K562 (cell line): Measurements from ENCODE around the gene CLCN6. TPM values are rescaled to one million over a fixed set of nuclear protein-coding genes. Genes with fewer than 3 reads are reported as not detected.

Source experiments
- ARID1B ChIP-seq: fragments of 450-650 bp; IDR thresholded peaks from 2 replicates; pipeline ENCODE4 v1.6.1; 2016; ENCODE audit warnings: antibody characterized with exemption, mild to moderate bottlenecking, inconsistent platforms
- E4F1 ChIP-seq: fragments of 250-450 bp; sonication (Bioruptor Pico); IDR thresholded peaks from 2 replicates; pipeline ENCODE4 v1.5.0; 2021; ENCODE audit warnings: mild to moderate bottlenecking, borderline replicate concordance
- EP300 ChIP-seq: IDR thresholded peaks from 2 replicates; pipeline ENCODE4 v1.6.1; 2012; ENCODE audit warnings: low read length, improper control_type of control experiment
- FOXA3 ChIP-seq, 2 experiments: fragments of 450-650 bp in 1 of 2; sonication (generic) in 1 of 2; formaldehyde crosslinking; IDR thresholded peaks in 1 of 2; conservative IDR thresholded peaks in 1 of 2; 2 replicates each; pipeline versions ENCODE4 v1.4.0 to v1.8.0; 2020 to 2022; ENCODE audit warnings: mild to moderate bottlenecking in 2 of 2, missing genetic modification reagents in 1 of 2
- KLF10 ChIP-seq: fragments of 250-450 bp; sonication (Bioruptor Pico); IDR thresholded peaks from 2 replicates; pipeline ENCODE4 v1.6.1; 2021; ENCODE audit warnings: matching md5 sums
- LCOR ChIP-seq: sonication (generic); formaldehyde crosslinking; IDR thresholded peaks from 2 replicates; pipeline ENCODE4 v1.8.0; 2022; ENCODE audit warnings: mild to moderate bottlenecking, missing genetic modification reagents
- MEF2A ChIP-seq: IDR thresholded peaks from 2 replicates; pipeline ENCODE4 v1.6.1; 2011; ENCODE audit warnings: low read depth, mild to moderate bottlenecking, low read length, moderate library complexity; ENCODE audit not compliant: control insufficient read depth
- NBN ChIP-seq: fragments of 450-650 bp; IDR thresholded peaks from 2 replicates; pipeline ENCODE4 v1.6.1; 2016; ENCODE audit warnings: low read depth, mild to moderate bottlenecking
- PATZ1 ChIP-seq: fragments of 250-450 bp; sonication (Bioruptor Pico); IDR thresholded peaks from 2 replicates; pipeline ENCODE4 v1.5.0; 2020; ENCODE audit warnings: mild to moderate bottlenecking, borderline replicate concordance
- PCBP1 ChIP-seq: fragments of 200-400 bp; formaldehyde crosslinking; IDR thresholded peaks from 2 replicates; pipeline ENCODE4 v1.6.1; 2018; ENCODE audit warnings: mild to moderate bottlenecking, low read depth, low read length; ENCODE audit not compliant: poor library complexity, severe bottlenecking
- RCOR1 ChIP-seq, 2 experiments: IDR thresholded peaks; 2 replicates each; pipeline ENCODE4 v1.6.1; 2012; ENCODE audit warnings: low read depth in 2 of 2, low read length in 2 of 2, borderline replicate concordance in 1 of 2, improper control_type of control experiment in 1 of 2
- REST ChIP-seq, 2 experiments: fragments of 450-650 bp; formaldehyde crosslinking in 1 of 2; IDR thresholded peaks; 2 replicates each; pipeline versions ENCODE4 v1.4.0 to v1.6.1; 2014 to 2020; ENCODE audit warnings: mild to moderate bottlenecking in 2 of 2, borderline replicate concordance in 1 of 2, low read depth in 1 of 2
- SUPT5H ChIP-seq: fragments of 450-650 bp; IDR thresholded peaks from 2 replicates; pipeline ENCODE4 v1.6.1; 2016
- ZBTB17 ChIP-seq: fragments of 450-650 bp; formaldehyde crosslinking; IDR thresholded peaks from 2 replicates; pipeline ENCODE4 v1.4.0; 2020; ENCODE audit warnings: mild to moderate bottlenecking
- polyA plus RNA-seq, 8 experiments: library from polyadenylated mRNA; depleted of rRNA in 4 of 8; stranded (reverse) in 5 of 8; unstranded in 3 of 8; fragments of >200 nt; fragmentation: Nextera tagmentation in 2 of 8; fragmentation: Illumina TruSeq in 1 of 8; extraction: Ambion mirVana in 2 of 8; extraction: Trizol in 1 of 8; gene quantifications; 2 replicates each; pipeline versions ENCODE4 v1.2.1 to v1.2.3, GENCODE V29; 2011 to 2014; ENCODE audit warnings: inconsistent platforms in 1 of 8, missing spikeins in 1 of 8
- total RNA-seq, 7 experiments: library from RNA; depleted of rRNA in 6 of 7; stranded (reverse); fragments of >200 nt in 6 of 7; fragmentation: Illumina TruSeq in 2 of 7; extraction: Trizol in 2 of 7; gene quantifications; 2 replicates each; pipeline versions ENCODE4 v1.2.1 to v1.2.3, GENCODE V29; 2011 to 2021; ENCODE audit warnings: low replicate concordance in 1 of 7

The CLCN6 gene
- total and polyA plus RNA-seq, 9 of the 15 experiments (the other 6 are each of a cell fraction or from before 2014, with no cell fraction given): 2.0 to 21.8 (median 13.6) TPM

GRCh38 chr1:11787804-11788436, 18.1 kb upstream of the CLCN6 start (continued):
- TF ChIP-seq PCBP1 (no peak), EP300 (no peak), REST (IDR thresholded peaks at IDR 0.05; ENCODE audit: borderline replicate concordance) (no peak), REST (CRISPR knock-in tag; IDR thresholded peaks at IDR 0.05; ENCODE audit: low read depth) (0 out of 2 replicates have a peak, but pooled peaks have one; percentile 15), NBN (no peak), ZBTB17 (0 out of 2 replicates have a peak, but pooled peaks have one; percentile 10), KLF10 (CRISPR knock-in tag) (0 out of 2 replicates have a peak, but pooled peaks have one; percentile 7), MEF2A (no peak), FOXA3 (CRISPR knock-in tag; conservative IDR thresholded peaks at IDR 0.05 in 1 of 2, IDR thresholded peaks at IDR 0.05 in 1 of 2) (0 out of 4 replicates have a peak, but pooled peaks of 1 of the 2 experiments have one; percentile 3), LCOR (CRISPR knock-in tag) (no peak), RCOR1 (IDR thresholded peaks at IDR 0.05; ENCODE audit: borderline replicate concordance in 1 of 2, low read depth in 2 of 2, low read length in 2 of 2) (no peak), ARID1B (0 out of 2 replicates have a peak, but pooled peaks have one; percentile 9), E4F1 (CRISPR knock-in tag) (no peak), PATZ1 (CRISPR knock-in tag) (0 out of 2 replicates have a peak, but pooled peaks have one; percentile 42), SUPT5H (peak; percentile 64)
